GM23338 (cell line): ENCODE results near the gene MUC6. TPM values are rescaled to one million over a fixed set of nuclear protein-coding genes. Genes with fewer than 3 reads are reported as not detected.

Experiments
- ATAC-seq: fragments of 200-7000 bp; cut with Tn5 transposase; 3 replicates; pipeline ENCODE4 v1.9.1; 2020
- DNase-seq: peaks from one replicate; pipeline ENCODE4 v3.0.0-alpha.2; 2015; ENCODE audit warnings: low spot score
- H2AFZ ChIP-seq: fragments of 200-600 bp; sonication (generic); 2 replicates; pipeline ENCODE4 v1.8.0; 2016; ENCODE audit warnings: antibody characterized with exemption, mild to moderate bottlenecking, moderate library complexity
- H3F3A ChIP-seq: fragments of 200-600 bp; sonication (generic); replicated peaks from 2 replicates; pipeline ENCODE4 v1.8.0; 2017; ENCODE audit warnings: antibody characterized with exemption, mixed run types, low read depth
- H3K27ac ChIP-seq: fragments of 200-600 bp; sonication (generic); 2 replicates; pipeline ENCODE4 v1.6.1; 2016; ENCODE audit warnings: low read depth
- H3K27me3 ChIP-seq: fragments of 200-600 bp; sonication (generic); 2 replicates; pipeline ENCODE4 v1.8.0; 2016; ENCODE audit warnings: mild to moderate bottlenecking, mixed run types, moderate library complexity; ENCODE audit not compliant: insufficient read depth
- H3K36me3 ChIP-seq: fragments of 200-600 bp; sonication (generic); 2 replicates; pipeline ENCODE4 v1.8.0; 2016; ENCODE audit warnings: mild to moderate bottlenecking; ENCODE audit not compliant: insufficient read depth
- H3K4me1 ChIP-seq: fragments of 200-600 bp; sonication (generic); 2 replicates; pipeline ENCODE4 v1.8.0; 2016; ENCODE audit warnings: mild to moderate bottlenecking, moderate library complexity; ENCODE audit not compliant: insufficient read depth
- H3K4me2 ChIP-seq: fragments of 200-600 bp; sonication (generic); 2 replicates; pipeline ENCODE4 v1.7.1; 2017; ENCODE audit warnings: mixed run types
- H3K4me3 ChIP-seq: fragments of 200-600 bp; sonication (generic); 2 replicates; pipeline ENCODE4 v1.6.1; 2016; ENCODE audit warnings: mixed run types
- H3K79me2 ChIP-seq: fragments of 200-600 bp; sonication (generic); replicated peaks from 2 replicates; pipeline ENCODE4 v1.8.0; 2017; ENCODE audit warnings: mild to moderate bottlenecking; ENCODE audit not compliant: insufficient read depth
- H3K9me2 ChIP-seq: fragments of 200-600 bp; sonication (generic); 2 replicates; pipeline ENCODE4 v1.8.0; 2017; ENCODE audit not compliant: insufficient read depth
- H4K20me1 ChIP-seq: fragments of 200-600 bp; sonication (generic); replicated peaks from 2 replicates; pipeline ENCODE4 v1.8.0; 2017; ENCODE audit warnings: mild to moderate bottlenecking; ENCODE audit not compliant: insufficient read depth
- H3K27ac Mint-ChIP-seq: 2 replicates; pipeline ENCODE4 v1.8.0; 2020; ENCODE audit warnings: inconsistent platforms, mild to moderate bottlenecking, moderate library complexity, mixed read lengths
- H3K27me3 Mint-ChIP-seq: 3 replicates; pipeline ENCODE4 v1.8.0; 2022; ENCODE audit warnings: low read depth, mild to moderate bottlenecking, moderate library complexity, mixed read lengths, inconsistent platforms; ENCODE audit not compliant: insufficient read depth, poor library complexity
- H3K36me3 Mint-ChIP-seq: 3 replicates; pipeline ENCODE4 v1.8.0; 2021; ENCODE audit warnings: low read depth, mild to moderate bottlenecking, inconsistent platforms, moderate library complexity, mixed read lengths
- H3K4me1 Mint-ChIP-seq: 3 replicates; pipeline ENCODE4 v1.8.0; 2020; ENCODE audit warnings: mild to moderate bottlenecking, inconsistent platforms, mixed read lengths
- H3K4me3 Mint-ChIP-seq: 3 replicates; pipeline ENCODE4 v1.8.0; 2021; ENCODE audit warnings: moderate library complexity, mild to moderate bottlenecking, inconsistent platforms, mixed read lengths
- H3K9me3 Mint-ChIP-seq: 3 replicates; pipeline ENCODE4 v1.8.0; 2020; ENCODE audit warnings: moderate library complexity, mild to moderate bottlenecking, inconsistent platforms, mixed read lengths
- CREB1 ChIP-seq: fragments of 250-450 bp; sonication (Bioruptor Pico); IDR thresholded peaks from 2 replicates; pipeline ENCODE4 v1.5.0; 2020; ENCODE audit warnings: low read depth, mild to moderate bottlenecking, moderate library complexity
- EZH2 ChIP-seq: fragments of 200-600 bp; sonication (generic); IDR thresholded peaks from one replicate; pipeline ENCODE4 v1.8.0; 2017; ENCODE audit warnings: antibody characterized with exemption, mild to moderate bottlenecking, low read depth; ENCODE audit not compliant: unreplicated experiment
- EZH2phosphoT487 ChIP-seq: fragments of 200-600 bp; sonication (generic); IDR thresholded peaks from one replicate; pipeline ENCODE4 v1.8.1; 2018; ENCODE audit warnings: antibody characterized with exemption; ENCODE audit not compliant: unreplicated experiment
- JUNB ChIP-seq: IDR thresholded peaks from one replicate; pipeline ENCODE4 v1.6.1; 2016; ENCODE audit warnings: antibody characterized with exemption; ENCODE audit not compliant: unreplicated experiment
- NANOG ChIP-seq: IDR thresholded peaks from 2 replicates; pipeline ENCODE4 v1.6.1; 2016; ENCODE audit warnings: antibody characterized with exemption, borderline replicate concordance
- STAT1 ChIP-seq: IDR thresholded peaks from one replicate; pipeline ENCODE4 v1.6.1; 2016; ENCODE audit warnings: antibody characterized with exemption; ENCODE audit not compliant: unreplicated experiment
- ZNF331 ChIP-seq: fragments of 250-450 bp; sonication (Bioruptor Pico); IDR thresholded peaks from 2 replicates; pipeline ENCODE4 v1.5.0; 2020; ENCODE audit warnings: low read depth, mild to moderate bottlenecking, moderate library complexity
- polyA plus RNA-seq: library from polyadenylated mRNA; unstranded; fragments of >200 nt; fragmentation: Nextera tagmentation; extraction: Ambion mirVana; gene quantifications from 2 replicates; pipeline ENCODE4 v1.2.1, GENCODE V29; 2016
- total RNA-seq: library from RNA; depleted of rRNA; stranded (reverse); fragments of >200 nt; shearing (Covaris generic); gene quantifications from 2 replicates; pipeline ENCODE4 v1.2.3, GENCODE V29; 2014
- TF ChIP-seq, protein P1 (sequence below), 2 experiments: fragments of 200-600 bp in 1 of 2; sonication (generic) in 1 of 2; conservative IDR thresholded peaks; 2 replicates each; pipeline versions ENCODE4 v1.5.1 to v1.6.1; 2016 to 2017; ENCODE audit warnings: antibody characterized with exemption in 2 of 2, low read depth in 2 of 2, mild to moderate bottlenecking in 2 of 2, moderate library complexity in 1 of 2
- TF ChIP-seq, protein P2 (sequence below): IDR thresholded peaks from 2 replicates; pipeline ENCODE4 v1.6.1; 2016; ENCODE audit warnings: antibody characterized with exemption
- TF ChIP-seq, protein P3 (sequence below): IDR thresholded peaks from one replicate; pipeline ENCODE4 v1.6.1; 2018; ENCODE audit warnings: antibody characterized with exemption; ENCODE audit not compliant: unreplicated experiment
- TF ChIP-seq, protein P4 (sequence below): fragments of 250-450 bp; sonication (Bioruptor Pico); IDR thresholded peaks from 2 replicates; pipeline ENCODE4 v1.5.0; 2020; ENCODE audit warnings: mild to moderate bottlenecking, moderate library complexity

Gene MUC6
- total and polyA plus RNA-seq, 2 experiments from 2014 or later: not detected

DNA sequence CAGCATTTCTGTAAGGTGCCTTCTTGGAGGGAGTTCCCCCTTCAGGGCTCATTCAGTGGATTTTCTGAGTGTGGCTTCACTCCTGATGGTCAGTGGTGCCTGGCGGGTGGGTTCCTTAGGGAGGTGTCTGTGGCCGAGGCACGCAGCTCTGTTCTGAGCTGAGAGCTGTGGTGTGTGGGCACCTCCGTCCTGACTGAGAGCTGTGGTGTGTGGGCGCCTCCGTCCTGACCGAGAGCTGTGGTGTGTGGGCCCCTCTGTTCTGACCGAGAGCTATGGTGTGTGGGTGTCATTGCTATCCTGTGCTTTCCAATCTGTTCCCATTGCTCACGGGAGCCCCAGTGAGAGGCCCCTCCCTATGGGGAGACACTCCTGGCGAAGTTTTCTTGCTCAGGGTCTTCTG lies 39.8 kb downstream of the MUC6 start (continued):
- TF ChIP-seq, protein P1, sequence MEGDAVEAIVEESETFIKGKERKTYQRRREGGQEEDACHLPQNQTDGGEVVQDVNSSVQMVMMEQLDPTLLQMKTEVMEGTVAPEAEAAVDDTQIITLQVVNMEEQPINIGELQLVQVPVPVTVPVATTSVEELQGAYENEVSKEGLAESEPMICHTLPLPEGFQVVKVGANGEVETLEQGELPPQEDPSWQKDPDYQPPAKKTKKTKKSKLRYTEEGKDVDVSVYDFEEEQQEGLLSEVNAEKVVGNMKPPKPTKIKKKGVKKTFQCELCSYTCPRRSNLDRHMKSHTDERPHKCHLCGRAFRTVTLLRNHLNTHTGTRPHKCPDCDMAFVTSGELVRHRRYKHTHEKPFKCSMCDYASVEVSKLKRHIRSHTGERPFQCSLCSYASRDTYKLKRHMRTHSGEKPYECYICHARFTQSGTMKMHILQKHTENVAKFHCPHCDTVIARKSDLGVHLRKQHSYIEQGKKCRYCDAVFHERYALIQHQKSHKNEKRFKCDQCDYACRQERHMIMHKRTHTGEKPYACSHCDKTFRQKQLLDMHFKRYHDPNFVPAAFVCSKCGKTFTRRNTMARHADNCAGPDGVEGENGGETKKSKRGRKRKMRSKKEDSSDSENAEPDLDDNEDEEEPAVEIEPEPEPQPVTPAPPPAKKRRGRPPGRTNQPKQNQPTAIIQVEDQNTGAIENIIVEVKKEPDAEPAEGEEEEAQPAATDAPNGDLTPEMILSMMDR (conservative IDR thresholded peaks at IDR 0.05; ENCODE audit: low read depth in 2 of 2): no peak
- no peak for TF ChIP-seq NANOG
- TF ChIP-seq, protein P2, sequence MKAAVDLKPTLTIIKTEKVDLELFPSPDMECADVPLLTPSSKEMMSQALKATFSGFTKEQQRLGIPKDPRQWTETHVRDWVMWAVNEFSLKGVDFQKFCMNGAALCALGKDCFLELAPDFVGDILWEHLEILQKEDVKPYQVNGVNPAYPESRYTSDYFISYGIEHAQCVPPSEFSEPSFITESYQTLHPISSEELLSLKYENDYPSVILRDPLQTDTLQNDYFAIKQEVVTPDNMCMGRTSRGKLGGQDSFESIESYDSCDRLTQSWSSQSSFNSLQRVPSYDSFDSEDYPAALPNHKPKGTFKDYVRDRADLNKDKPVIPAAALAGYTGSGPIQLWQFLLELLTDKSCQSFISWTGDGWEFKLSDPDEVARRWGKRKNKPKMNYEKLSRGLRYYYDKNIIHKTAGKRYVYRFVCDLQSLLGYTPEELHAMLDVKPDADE: no peak
- no peak for TF ChIP-seq EZH2
- no peak for TF ChIP-seq ZNF331 (CRISPR knock-in tag)
- TF ChIP-seq STAT1: no peak
- TF ChIP-seq, protein P3, sequence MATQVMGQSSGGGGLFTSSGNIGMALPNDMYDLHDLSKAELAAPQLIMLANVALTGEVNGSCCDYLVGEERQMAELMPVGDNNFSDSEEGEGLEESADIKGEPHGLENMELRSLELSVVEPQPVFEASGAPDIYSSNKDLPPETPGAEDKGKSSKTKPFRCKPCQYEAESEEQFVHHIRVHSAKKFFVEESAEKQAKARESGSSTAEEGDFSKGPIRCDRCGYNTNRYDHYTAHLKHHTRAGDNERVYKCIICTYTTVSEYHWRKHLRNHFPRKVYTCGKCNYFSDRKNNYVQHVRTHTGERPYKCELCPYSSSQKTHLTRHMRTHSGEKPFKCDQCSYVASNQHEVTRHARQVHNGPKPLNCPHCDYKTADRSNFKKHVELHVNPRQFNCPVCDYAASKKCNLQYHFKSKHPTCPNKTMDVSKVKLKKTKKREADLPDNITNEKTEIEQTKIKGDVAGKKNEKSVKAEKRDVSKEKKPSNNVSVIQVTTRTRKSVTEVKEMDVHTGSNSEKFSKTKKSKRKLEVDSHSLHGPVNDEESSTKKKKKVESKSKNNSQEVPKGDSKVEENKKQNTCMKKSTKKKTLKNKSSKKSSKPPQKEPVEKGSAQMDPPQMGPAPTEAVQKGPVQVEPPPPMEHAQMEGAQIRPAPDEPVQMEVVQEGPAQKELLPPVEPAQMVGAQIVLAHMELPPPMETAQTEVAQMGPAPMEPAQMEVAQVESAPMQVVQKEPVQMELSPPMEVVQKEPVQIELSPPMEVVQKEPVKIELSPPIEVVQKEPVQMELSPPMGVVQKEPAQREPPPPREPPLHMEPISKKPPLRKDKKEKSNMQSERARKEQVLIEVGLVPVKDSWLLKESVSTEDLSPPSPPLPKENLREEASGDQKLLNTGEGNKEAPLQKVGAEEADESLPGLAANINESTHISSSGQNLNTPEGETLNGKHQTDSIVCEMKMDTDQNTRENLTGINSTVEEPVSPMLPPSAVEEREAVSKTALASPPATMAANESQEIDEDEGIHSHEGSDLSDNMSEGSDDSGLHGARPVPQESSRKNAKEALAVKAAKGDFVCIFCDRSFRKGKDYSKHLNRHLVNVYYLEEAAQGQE: no peak
- no peak for TF ChIP-seq JUNB

DNA sequence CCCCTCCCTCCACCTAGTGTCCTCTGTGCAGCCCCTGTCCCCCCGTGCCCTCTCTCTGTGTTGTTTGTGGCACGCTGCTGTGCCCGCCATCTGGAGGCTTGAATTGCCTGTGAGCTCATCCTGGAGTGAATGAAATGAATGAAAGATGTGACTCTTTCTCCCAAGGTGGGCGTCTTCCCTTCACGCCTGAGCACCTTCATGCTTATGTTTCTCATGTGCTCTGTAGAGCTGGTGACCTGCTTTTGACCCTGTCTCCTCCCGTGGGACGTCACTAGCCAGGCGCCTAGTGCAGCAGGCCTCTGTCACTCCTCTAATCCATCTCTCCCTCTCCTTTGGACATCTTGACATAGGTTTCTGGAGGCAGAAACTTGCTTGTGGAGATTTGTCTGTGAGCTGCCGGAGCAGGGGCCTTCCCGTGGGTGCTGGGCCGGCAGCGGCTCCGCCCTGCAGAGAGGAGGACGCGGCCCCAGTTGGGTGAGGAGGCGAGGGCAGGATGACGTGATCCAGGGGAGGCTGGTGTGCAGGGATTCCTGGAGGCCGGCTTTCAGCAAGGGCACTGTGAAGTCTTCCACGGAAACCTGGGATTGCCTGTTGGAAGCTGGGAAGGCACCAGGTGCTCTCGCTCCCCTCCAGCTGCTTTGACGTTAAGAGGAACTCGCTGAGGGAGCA lies 40.6 kb downstream of the MUC6 start:
- H3K4me1 ChIP-seq: no peaks in the 10 kb centered on the region
- H4K20me1 ChIP-seq: no peaks in the 10 kb centered on the region
- peaks cover 2% of the 10 kb centered on the region; the same call in 1 of the 3 replicates for H3K4me1 Mint-ChIP-seq
- no peaks in the 10 kb centered on the region for H3K79me2 ChIP-seq
- no peak overlapping the region; the same call in 1 of the 2 replicates for H3K27ac Mint-ChIP-seq
- H3K36me3 ChIP-seq: no peaks in the 10 kb centered on the region; the same call in 1 of the 2 replicates
- H3K27me3 Mint-ChIP-seq: peaks cover 15% of the 10 kb centered on the region
- H3F3A ChIP-seq: no peaks in the 10 kb centered on the region
- no peak overlapping the region for H3K4me2 ChIP-seq
- no peak overlapping the region; the same call in 2 of the 3 replicates for H3K4me3 Mint-ChIP-seq
- H3K36me3 Mint-ChIP-seq: peaks cover 41% of the 10 kb centered on the region
- H3K4me3 ChIP-seq: no peak overlapping the region
- H3K9me2 ChIP-seq: no peaks in the 10 kb centered on the region
- no peak overlapping the region for H3K27ac ChIP-seq
- no peaks in the 10 kb centered on the region for H3K27me3 ChIP-seq
- H2AFZ ChIP-seq: no peak overlapping the region
- peaks cover 3% of the 10 kb centered on the region; the same call in 2 of the 3 replicates for H3K9me3 Mint-ChIP-seq
- ATAC-seq (no peak), DNase-seq (no peak)
- TF ChIP-seq CREB1 (CRISPR knock-in tag) (no peak), EZH2phosphoT487 (no peak), ZNF331 (CRISPR knock-in tag) (no peak), NANOG (no peak), STAT1 (no peak)
- TF ChIP-seq, protein P4, sequence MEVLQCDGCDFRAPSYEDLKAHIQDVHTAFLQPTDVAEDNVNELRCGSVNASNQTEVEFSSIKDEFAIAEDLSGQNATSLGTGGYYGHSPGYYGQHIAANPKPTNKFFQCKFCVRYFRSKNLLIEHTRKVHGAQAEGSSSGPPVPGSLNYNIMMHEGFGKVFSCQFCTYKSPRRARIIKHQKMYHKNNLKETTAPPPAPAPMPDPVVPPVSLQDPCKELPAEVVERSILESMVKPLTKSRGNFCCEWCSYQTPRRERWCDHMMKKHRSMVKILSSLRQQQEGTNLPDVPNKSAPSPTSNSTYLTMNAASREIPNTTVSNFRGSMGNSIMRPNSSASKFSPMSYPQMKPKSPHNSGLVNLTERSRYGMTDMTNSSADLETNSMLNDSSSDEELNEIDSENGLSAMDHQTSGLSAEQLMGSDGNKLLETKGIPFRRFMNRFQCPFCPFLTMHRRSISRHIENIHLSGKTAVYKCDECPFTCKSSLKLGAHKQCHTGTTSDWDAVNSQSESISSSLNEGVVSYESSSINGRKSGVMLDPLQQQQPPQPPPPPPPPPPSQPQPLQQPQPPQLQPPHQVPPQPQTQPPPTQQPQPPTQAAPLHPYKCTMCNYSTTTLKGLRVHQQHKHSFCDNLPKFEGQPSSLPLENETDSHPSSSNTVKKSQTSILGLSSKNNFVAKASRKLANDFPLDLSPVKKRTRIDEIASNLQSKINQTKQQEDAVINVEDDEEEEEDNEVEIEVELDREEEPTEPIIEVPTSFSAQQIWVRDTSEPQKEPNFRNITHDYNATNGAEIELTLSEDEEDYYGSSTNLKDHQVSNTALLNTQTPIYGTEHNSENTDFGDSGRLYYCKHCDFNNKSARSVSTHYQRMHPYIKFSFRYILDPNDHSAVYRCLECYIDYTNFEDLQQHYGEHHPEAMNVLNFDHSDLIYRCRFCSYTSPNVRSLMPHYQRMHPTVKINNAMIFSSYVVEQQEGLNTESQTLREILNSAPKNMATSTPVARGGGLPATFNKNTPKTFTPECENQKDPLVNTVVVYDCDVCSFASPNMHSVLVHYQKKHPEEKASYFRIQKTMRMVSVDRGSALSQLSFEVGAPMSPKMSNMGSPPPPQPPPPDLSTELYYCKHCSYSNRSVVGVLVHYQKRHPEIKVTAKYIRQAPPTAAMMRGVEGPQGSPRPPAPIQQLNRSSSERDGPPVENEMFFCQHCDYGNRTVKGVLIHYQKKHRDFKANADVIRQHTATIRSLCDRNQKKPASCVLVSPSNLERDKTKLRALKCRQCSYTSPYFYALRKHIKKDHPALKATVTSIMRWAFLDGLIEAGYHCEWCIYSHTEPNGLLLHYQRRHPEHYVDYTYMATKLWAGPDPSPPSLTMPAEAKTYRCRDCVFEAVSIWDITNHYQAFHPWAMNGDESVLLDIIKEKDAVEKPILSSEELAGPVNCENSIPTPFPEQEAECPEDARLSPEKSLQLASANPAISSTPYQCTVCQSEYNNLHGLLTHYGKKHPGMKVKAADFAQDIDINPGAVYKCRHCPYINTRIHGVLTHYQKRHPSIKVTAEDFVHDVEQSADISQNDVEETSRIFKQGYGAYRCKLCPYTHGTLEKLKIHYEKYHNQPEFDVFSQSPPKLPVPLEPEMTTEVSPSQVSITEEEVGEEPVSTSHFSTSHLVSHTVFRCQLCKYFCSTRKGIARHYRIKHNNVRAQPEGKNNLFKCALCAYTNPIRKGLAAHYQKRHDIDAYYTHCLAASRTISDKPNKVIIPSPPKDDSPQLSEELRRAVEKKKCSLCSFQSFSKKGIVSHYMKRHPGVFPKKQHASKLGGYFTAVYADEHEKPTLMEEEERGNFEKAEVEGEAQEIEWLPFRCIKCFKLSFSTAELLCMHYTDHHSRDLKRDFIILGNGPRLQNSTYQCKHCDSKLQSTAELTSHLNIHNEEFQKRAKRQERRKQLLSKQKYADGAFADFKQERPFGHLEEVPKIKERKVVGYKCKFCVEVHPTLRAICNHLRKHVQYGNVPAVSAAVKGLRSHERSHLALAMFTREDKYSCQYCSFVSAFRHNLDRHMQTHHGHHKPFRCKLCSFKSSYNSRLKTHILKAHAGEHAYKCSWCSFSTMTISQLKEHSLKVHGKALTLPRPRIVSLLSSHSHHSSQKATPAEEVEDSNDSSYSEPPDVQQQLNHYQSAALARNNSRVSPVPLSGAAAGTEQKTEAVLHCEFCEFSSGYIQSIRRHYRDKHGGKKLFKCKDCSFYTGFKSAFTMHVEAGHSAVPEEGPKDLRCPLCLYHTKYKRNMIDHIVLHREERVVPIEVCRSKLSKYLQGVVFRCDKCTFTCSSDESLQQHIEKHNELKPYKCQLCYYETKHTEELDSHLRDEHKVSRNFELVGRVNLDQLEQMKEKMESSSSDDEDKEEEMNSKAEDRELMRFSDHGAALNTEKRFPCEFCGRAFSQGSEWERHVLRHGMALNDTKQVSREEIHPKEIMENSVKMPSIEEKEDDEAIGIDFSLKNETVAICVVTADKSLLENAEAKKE (CRISPR knock-in tag): no peak
